ENCODE data around the gene TEDC2. TPM values are rescaled to one million over a fixed set of nuclear protein-coding genes. Genes with fewer than 3 reads are reported as not detected.

Gene TEDC2
- total and polyA plus RNA-seq, 9 of the 15 experiments (the other 6 are each of a cell fraction or from before 2014, with no cell fraction given) = 0.75 to 57.0 (median 17.6) TPM

- TF ChIP-seq RBM22 (IDR thresholded peaks at IDR 0.05; ENCODE audit: low read depth, low read length, poor library complexity, severe bottlenecking) (peak; percentile 48), ZFPM2 (CRISPR knock-in tag; IDR thresholded peaks at IDR 0.05) (no peak), POLR2G (IDR thresholded peaks at IDR 0.05; ENCODE audit: low read depth, low read length) (peak; percentile 61; the same call in 1 of the 2 replicates), NCOA1 (IDR thresholded peaks at IDR 0.05; ENCODE audit: low read depth) (no peak)
Measured at GRCh38 chr16:2464333-2464732, 4.4 kb downstream of the TEDC2 start (continued).

DNA sequence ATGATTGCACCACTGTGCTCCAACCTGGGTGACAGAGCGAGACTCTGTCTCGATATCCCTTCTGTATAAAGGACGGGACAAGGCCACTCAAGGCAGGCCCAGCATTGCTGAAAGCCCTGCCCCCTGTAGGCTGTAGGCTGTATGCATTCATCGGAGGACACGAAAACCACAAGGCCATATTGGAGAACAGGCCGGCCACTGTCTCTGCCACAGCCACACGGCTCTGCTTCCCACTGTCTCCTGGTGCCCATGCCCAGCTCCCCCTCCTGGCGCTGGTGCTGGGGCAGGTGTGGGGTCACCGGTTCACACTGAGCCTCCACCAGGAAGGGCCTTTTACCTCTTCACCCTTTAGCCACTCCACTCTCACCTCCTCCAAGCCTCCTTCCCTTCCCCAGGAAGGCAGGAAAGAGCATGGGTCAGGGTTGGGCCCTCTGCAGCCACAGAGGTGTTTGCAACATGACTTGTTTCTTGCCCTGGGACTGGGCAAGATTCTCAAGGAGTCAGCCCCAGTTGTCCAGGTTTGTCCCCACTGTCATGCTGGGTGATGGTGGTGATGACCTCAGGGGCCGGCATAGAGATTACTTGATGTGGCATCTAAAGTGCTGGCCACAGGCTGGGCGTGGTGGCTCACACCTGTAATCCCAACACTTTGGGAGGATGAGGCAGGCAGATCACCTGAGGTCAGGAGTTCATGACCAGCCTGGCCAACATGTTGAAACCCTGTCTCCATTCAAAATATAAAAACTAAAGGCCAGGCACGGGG lies 5.9 kb downstream of the TEDC2 start:
- in situ Hi-C loops (cut with MboI) (no loop called here), intact Hi-C loops (cut with micrococcal nuclease) (loop anchor here (5.0 kb wide), 1 partner anchor 36 kb away; no protein-coding TSS in a partner anchor)
- Histone ChIP-seq H4K20me1 (replicated peaks; ENCODE audit: control insufficient read depth, insufficient read depth, low read length) (0 out of 2 replicates have a peak, but pooled peaks cover 4% of the 10 kb centered on the region), H3K9me1 (ENCODE audit: control insufficient read depth, insufficient read depth, low read length) (peaks cover 3% of the 10 kb centered on the region), H3K4me1 (replicated peaks in 1 of 2; ENCODE audit: control insufficient read depth in 2 of 2, insufficient read depth in 2 of 2, low read length in 2 of 2) (peaks cover 7 to 78% of the 10 kb centered on the region in 2 experiments; a peak in 4 of 5 replicates), H3K79me2 (ENCODE audit: control insufficient read depth, insufficient read depth, low read length) (peaks cover 5% of the 10 kb centered on the region; the same call in 2 of the 3 replicates), H3K27ac (ENCODE audit: extremely low read depth, low read depth, low read length) (no peak overlapping the region), H3K4me3 (no peak overlapping the region), H3K27me3 (ENCODE audit: control insufficient read depth in 2 of 2, insufficient read depth in 2 of 2, low read length in 2 of 2) (no peaks in the 10 kb centered on the region), H3K9ac (ENCODE audit: insufficient read depth in 1 of 2, low read depth in 2 of 2, low read length in 2 of 2) (peak overlapping the region in 1 of 2 experiments; percentile 33; a peak in 1 of 4 replicates), H2AFZ (ENCODE audit: low read depth, low read length) (no peak overlapping the region), H3K36me3 (ENCODE audit: control insufficient read depth, insufficient read depth, low read length) (peaks cover 22% of the 10 kb centered on the region; the same call in 2 of the 3 replicates), H3K4me2 (ENCODE audit: insufficient read depth, low read length) (no peak overlapping the region), H3K9me3 (replicated peaks; ENCODE audit: control insufficient read depth, insufficient read depth, low read depth, low read length) (no peaks in the 10 kb centered on the region)
- ChIA-PET CTCF (ENCODE audit: low intra/inter-chr PET ratio) (no interaction called here), POLR2A (interaction anchor here (0.6 kb wide), 1 partner anchor 47 kb away, joined by 3 read pairs; no protein-coding TSS in a partner anchor)
- ATAC-seq (peak; percentile 80), FAIRE-seq (no peak), DNase-seq (ENCODE audit: extremely low read depth in 1 of 4, low spot score in 3 of 4) (peak in 1 of 4 experiments; percentile 57)
- no TSS peak for BruUV-seq (replicated peaks)
- WGBS (ENCODE audit: insufficient coverage, low coverage, missing lambda C conversion rate) = 65% methylated on average over 12 of the region's 12 CpGs
- TF ChIP-seq SMC3 (conservative IDR thresholded peaks at IDR 0.05; ENCODE audit: insufficient read depth, low read depth, low read length) (0 out of 2 replicates have a peak, but pooled peaks have one; percentile 19), POLR2G (IDR thresholded peaks at IDR 0.05; ENCODE audit: low read depth, low read length) (peak; percentile 57), TGIF2 (CRISPR knock-in tag; IDR thresholded peaks at IDR 0.05) (no peak), OTX1 (CRISPR knock-in tag; IDR thresholded peaks at IDR 0.05) (no peak), NRF1 (conservative IDR thresholded peaks at IDR 0.05 in 1 of 2, IDR thresholded peaks at IDR 0.05 in 1 of 2) (no peak), RAD21 (CRISPR knock-in tag; conservative IDR thresholded peaks at IDR 0.05 in 1 of 2, IDR thresholded peaks at IDR 0.05 in 1 of 2) (peak in 1 of 2 experiments; percentile 30; a peak in 2 of 4 replicates), HCFC1 (IDR thresholded peaks at IDR 0.05; ENCODE audit: low read depth, low read length) (0 out of 2 replicates have a peak, but pooled peaks have one; percentile 14), NCOR1 (IDR thresholded peaks at IDR 0.05) (no peak), CBFB (CRISPR knock-in tag; IDR thresholded peaks at IDR 0.05) (peak; percentile 77; the same call in 1 of the 2 replicates)
- TF ChIP-seq, protein P1, sequence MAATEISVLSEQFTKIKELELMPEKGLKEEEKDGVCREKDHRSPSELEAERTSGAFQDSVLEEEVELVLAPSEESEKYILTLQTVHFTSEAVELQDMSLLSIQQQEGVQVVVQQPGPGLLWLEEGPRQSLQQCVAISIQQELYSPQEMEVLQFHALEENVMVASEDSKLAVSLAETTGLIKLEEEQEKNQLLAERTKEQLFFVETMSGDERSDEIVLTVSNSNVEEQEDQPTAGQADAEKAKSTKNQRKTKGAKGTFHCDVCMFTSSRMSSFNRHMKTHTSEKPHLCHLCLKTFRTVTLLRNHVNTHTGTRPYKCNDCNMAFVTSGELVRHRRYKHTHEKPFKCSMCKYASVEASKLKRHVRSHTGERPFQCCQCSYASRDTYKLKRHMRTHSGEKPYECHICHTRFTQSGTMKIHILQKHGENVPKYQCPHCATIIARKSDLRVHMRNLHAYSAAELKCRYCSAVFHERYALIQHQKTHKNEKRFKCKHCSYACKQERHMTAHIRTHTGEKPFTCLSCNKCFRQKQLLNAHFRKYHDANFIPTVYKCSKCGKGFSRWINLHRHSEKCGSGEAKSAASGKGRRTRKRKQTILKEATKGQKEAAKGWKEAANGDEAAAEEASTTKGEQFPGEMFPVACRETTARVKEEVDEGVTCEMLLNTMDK (IDR thresholded peaks at IDR 0.05; ENCODE audit: borderline replicate concordance, insufficient read depth, low read depth, low read length, poor library complexity, severe bottlenecking) = peak; percentile 80
- TF ChIP-seq, protein P2, sequence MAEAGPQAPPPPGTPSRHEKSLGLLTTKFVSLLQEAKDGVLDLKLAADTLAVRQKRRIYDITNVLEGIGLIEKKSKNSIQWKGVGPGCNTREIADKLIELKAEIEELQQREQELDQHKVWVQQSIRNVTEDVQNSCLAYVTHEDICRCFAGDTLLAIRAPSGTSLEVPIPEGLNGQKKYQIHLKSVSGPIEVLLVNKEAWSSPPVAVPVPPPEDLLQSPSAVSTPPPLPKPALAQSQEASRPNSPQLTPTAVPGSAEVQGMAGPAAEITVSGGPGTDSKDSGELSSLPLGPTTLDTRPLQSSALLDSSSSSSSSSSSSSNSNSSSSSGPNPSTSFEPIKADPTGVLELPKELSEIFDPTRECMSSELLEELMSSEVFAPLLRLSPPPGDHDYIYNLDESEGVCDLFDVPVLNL (CRISPR knock-in tag; IDR thresholded peaks at IDR 0.05; ENCODE audit: low read depth) = no peak

Data from K562 (cell line).